GM12865 (cell line): ENCODE data around the gene GABRB3.

Source experiments
- DNase-seq: peaks from one replicate; pipeline ENCODE4 v3.0.0; 2010; ENCODE audit warnings: low read depth
- H3K4me3 ChIP-seq: 2 replicates; pipeline ENCODE4 v1.5.1; 2011; ENCODE audit warnings: mild to moderate bottlenecking, low read depth, low read length, control low read depth
- TF ChIP-seq, protein P1 (sequence below): IDR thresholded peaks from 2 replicates; pipeline ENCODE4 v1.5.1; 2011; ENCODE audit warnings: low read length, control low read depth, low read depth, inconsistent platforms; ENCODE audit not compliant: insufficient read depth; ENCODE audit errors: missing control alignments

The GABRB3 gene

DNA sequence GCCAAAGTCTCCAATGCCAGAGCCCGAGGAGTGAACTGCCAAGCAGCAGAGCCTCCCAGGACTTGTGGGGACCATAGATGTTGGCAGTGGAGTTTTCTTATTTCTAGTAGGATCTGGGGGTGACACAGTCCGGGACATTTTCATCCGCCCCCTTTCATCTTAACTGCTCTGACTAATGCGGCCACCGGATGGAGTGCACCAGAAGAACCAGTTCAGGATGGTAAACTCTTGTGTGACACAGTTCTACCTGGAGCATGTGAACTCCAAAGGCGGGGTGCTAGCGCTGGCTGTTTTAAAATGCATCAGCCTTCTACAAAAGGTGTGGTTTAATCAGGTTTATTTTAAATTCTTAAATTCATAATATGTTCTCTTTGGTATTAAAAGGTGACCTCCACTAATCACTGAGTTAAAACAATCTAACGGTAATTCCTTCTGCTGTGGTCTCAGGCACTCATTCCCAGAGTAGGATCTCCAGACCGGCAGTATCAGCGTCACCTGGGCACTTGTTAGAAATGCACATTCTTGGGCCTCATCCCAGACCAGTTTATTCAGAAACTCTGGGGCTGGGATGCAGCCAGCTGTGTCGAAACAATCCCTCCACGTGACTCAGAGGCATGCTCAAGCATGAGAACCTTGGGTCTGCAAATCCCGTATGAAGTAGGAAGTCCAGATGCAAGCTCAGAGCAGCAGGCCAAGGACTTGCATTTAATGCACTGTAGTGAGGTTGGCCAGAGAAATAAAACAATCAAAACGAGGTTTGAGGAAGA, 105.5 kb downstream of the GABRB3 start:
- TF ChIP-seq, protein P1, sequence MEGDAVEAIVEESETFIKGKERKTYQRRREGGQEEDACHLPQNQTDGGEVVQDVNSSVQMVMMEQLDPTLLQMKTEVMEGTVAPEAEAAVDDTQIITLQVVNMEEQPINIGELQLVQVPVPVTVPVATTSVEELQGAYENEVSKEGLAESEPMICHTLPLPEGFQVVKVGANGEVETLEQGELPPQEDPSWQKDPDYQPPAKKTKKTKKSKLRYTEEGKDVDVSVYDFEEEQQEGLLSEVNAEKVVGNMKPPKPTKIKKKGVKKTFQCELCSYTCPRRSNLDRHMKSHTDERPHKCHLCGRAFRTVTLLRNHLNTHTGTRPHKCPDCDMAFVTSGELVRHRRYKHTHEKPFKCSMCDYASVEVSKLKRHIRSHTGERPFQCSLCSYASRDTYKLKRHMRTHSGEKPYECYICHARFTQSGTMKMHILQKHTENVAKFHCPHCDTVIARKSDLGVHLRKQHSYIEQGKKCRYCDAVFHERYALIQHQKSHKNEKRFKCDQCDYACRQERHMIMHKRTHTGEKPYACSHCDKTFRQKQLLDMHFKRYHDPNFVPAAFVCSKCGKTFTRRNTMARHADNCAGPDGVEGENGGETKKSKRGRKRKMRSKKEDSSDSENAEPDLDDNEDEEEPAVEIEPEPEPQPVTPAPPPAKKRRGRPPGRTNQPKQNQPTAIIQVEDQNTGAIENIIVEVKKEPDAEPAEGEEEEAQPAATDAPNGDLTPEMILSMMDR, result no peak
- H3K4me3 ChIP-seq, result no peak overlapping the region
- no peak for DNase-seq

DNA sequence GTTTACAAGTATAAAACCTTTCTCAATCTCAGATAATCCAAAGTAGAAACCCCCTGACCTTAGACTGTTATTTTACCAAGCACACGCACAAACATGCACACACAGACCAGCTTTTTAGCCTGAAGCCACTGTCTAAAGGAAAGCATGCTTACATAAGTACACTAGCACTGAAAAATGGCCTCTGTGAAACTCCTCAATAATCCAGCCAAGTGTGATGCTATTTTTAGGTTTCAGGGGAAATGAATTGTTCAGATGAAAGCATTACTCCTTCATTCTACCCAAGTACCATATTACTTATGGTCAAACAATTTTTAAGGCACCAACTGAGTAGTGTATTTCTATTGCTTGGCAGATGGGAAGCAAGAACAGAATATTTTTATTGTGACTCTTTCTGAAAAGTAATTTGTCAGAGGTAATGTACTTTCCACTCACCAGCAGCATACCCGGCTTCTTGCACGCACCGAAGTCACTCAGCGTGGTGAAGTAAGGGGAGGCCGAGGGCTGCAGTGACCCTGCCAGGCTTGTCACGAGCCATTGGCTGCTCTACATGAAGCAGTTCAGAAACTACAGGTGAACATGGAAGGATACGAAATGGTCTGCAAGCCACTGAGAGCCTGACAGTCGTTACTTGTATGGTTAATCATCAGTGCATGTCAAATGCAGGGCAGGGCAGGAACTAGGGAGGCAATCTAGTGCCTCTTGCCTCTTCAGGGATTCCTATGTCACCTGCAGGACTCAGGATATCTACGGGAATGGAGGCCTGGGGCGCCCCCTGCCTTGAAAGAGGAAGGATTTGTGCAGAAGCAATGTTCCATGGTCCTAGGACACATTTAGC, 106.7 kb downstream of the GABRB3 start:
- DNase-seq, result no peak
- H3K4me3 ChIP-seq, result no peak overlapping the region
- TF ChIP-seq, protein P1, result no peak

DNA sequence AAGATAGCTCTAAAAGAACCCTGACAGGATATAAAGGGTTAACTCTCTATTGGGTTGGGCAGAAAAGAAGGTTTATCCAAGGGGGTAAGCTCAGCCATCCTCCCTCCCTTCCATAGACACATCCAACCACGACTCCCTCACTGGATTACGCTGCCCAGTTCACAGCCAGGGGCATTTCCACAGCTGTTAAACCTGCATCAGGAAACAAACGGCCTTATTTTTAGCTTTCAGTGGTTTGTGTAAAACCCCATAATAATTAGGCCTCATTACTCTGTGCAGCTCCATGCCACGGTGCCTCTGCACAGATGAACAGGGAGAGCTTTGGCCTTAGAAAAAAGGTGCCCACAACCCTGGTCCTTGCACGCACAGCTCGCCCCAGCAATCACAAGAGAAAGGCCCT, 110.6 kb downstream of the GABRB3 start:
- DNase-seq, result no peak
- no peak overlapping the region for H3K4me3 ChIP-seq
- TF ChIP-seq, protein P1, result no peak

DNA sequence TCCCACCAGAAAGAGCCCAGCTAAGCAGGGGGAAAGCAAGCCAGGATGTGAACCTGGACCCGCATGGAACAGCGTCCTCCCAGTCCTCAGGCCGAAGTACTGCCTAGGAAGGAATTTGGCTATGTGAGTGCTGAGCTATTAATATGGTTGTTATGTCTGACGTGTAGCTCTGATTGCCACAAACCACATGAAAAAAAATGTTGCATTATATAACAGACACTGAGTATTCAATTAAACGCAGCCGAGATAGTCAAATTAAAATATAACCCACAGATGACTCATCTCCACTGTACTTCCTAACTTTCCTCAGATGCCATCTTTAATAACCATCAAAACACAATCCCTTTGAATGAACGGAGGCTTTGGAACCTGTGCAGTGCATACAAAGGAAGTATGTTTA, 111.1 kb downstream of the GABRB3 start:
- DNase-seq, result no peak
- TF ChIP-seq, protein P1, result no peak

DNA sequence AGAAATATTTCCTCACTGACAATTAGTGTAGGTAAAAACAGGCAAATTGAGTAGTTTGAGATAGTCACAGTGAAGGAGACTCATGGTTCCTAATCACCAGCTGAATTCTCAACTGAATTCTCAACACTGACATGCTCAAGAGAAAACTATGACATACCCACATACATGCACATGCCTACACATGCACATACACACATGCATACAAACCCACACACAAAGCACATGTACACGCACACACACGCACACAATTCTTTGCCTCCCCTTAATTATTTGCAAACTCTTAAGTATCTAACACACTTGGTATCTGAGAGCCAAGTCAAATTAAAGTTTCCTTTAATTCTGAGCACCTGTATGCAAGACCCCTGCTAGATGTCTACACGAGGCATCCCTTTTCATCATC, 111.8 kb downstream of the GABRB3 start:
- no peak for DNase-seq
- H3K4me3 ChIP-seq, result no peak overlapping the region
- TF ChIP-seq, protein P1, result no peak

More for the DNA sequence above, 111.1 kb downstream of the GABRB3 start:
- no peak overlapping the region for H3K4me3 ChIP-seq

DNA sequence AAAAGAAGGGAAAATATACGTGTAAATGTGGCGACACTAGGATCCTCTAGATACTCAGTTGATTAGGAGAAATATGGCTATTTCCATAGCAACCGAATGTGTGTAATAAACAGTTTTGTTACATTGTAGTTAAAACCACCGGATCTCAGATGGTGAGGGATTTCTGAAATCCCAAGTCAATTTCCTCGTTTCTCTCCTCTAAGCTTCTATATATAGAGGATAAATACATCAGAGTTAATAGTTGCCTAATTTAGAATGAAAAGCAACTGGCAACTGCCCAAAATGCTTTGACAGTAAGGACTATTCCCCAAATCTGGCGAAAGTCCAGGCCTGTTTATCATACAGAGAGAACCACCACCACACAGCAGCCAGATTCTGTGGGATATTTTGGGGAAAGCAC, 112.6 kb downstream of the GABRB3 start:
- no peak overlapping the region for H3K4me3 ChIP-seq
- TF ChIP-seq, protein P1, result no peak
- no peak for DNase-seq
